Measurements from ENCODE around the gene ALMS1. TPM values are rescaled to one million over a fixed set of nuclear protein-coding genes. Genes with fewer than 3 reads are reported as not detected.
"Not testable (repeated sequence)": the region's sequence is repeated elsewhere in the genome, so short reads cannot be mapped to it uniquely, and the experiment has no call there.

Gene ALMS1
- polyA plus RNA-seq, 1 of the 3 experiments (the other 2 are of a cell fraction): 7.0 TPM

DNA sequence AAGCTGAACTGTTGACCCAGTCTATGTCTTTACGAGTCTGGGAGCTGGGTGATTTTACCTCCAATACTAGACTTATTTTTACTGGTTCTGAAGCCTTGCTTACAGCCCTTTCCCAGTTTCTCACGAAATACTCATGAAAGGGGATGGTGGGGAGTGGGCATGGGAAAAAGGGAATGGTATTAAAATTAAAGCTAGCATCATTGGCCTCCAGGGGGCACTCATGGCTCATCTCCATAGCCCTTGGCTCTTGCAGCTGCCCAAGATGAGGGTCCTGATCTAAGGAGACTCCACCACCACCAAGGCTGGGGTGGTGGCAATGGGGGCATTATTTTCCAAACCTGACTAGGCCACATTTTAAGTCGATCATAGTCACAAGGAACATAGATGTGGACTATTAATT is 234.3 kb downstream of the ALMS1 start:
- 0 out of 2 replicates have a peak, but pooled peaks have one; percentile 7 for TF ChIP-seq RAD21 (IDR thresholded peaks at IDR 0.05; ENCODE audit: low read length)
- H3K9me3 ChIP-seq; H3K4me1 ChIP-seq (ENCODE audit: control insufficient read depth in 1 of 2, insufficient read depth in 2 of 2, low read depth in 1 of 2, low read length in 1 of 2); DNase-seq; H3K27me3 ChIP-seq (ENCODE audit: insufficient read depth); H3K79me2 ChIP-seq (ENCODE audit: insufficient read depth); H3K9ac ChIP-seq; H3K4me2 ChIP-seq; H4K20me1 ChIP-seq (ENCODE audit: insufficient read depth); POLR2A ChIA-PET; H3K27ac ChIP-seq (ENCODE audit: low read depth in 2 of 2, low read length in 1 of 2); H3K9me2 ChIP-seq; H3F3A ChIP-seq (replicated peaks; ENCODE audit: insufficient read depth); H2AFZ ChIP-seq (ENCODE audit: low read depth); H3K36me3 ChIP-seq (replicated peaks in 1 of 2; ENCODE audit: control insufficient read depth in 1 of 2, insufficient read depth in 2 of 2, low read length in 1 of 2); CTCF ChIA-PET; H3K4me3 ChIP-seq (ENCODE audit: low read depth in 2 of 2, low read length in 1 of 2): not testable (repeated sequence)
- 72% methylated on average over 2 of the region's 3 CpGs for WGBS (ENCODE audit: low lambda C conversion rate)

DNA sequence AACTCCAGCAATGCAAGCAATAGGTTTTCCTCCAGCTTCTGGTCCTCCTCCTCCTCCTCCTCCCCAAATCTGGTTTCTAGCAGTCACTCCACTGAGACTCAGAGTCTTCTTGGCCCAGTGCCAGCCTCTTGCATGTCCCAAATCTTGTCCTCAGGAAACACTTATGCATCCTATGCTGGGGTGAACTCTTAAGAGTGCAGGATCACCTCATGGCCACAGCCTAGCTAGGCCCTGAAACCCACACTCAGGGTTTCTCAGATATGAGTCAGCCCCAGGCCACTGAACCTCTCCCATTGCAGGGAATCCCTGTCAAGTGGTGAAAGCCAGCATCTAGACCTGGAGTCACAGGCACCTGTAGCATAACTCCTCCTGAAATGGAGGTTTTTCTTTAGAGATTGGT is 238.4 kb downstream of the ALMS1 start:
- H4K20me1 ChIP-seq (ENCODE audit: insufficient read depth); CTCF ChIA-PET; H3K36me3 ChIP-seq (replicated peaks in 1 of 2; ENCODE audit: control insufficient read depth in 1 of 2, insufficient read depth in 2 of 2, low read length in 1 of 2); H3K9ac ChIP-seq; H3K4me3 ChIP-seq (ENCODE audit: low read depth in 2 of 2, low read length in 1 of 2); H3K79me2 ChIP-seq (ENCODE audit: insufficient read depth); H3F3A ChIP-seq (replicated peaks; ENCODE audit: insufficient read depth); DNase-seq; H3K9me3 ChIP-seq; H3K9me2 ChIP-seq; H3K4me2 ChIP-seq; POLR2A ChIA-PET; H3K27me3 ChIP-seq (ENCODE audit: insufficient read depth); H3K4me1 ChIP-seq (ENCODE audit: control insufficient read depth in 1 of 2, insufficient read depth in 2 of 2, low read depth in 1 of 2, low read length in 1 of 2); H2AFZ ChIP-seq (ENCODE audit: low read depth); H3K27ac ChIP-seq (ENCODE audit: low read depth in 2 of 2, low read length in 1 of 2): not testable (repeated sequence)

GRCh38 chr2:73624625-73625024 is 239.0 kb downstream of the ALMS1 start:
- H3K4me1 ChIP-seq (ENCODE audit: control insufficient read depth in 1 of 2, insufficient read depth in 2 of 2, low read depth in 1 of 2, low read length in 1 of 2); H3K9ac ChIP-seq; H3K36me3 ChIP-seq (replicated peaks in 1 of 2; ENCODE audit: control insufficient read depth in 1 of 2, insufficient read depth in 2 of 2, low read length in 1 of 2); H4K20me1 ChIP-seq (ENCODE audit: insufficient read depth); H3K9me3 ChIP-seq; H3K27me3 ChIP-seq (ENCODE audit: insufficient read depth); H3K27ac ChIP-seq (ENCODE audit: low read depth in 2 of 2, low read length in 1 of 2); H3K79me2 ChIP-seq (ENCODE audit: insufficient read depth); H3K4me3 ChIP-seq (ENCODE audit: low read depth in 2 of 2, low read length in 1 of 2); H2AFZ ChIP-seq (ENCODE audit: low read depth); CTCF ChIA-PET; H3K4me2 ChIP-seq; POLR2A ChIA-PET; H3F3A ChIP-seq (replicated peaks; ENCODE audit: insufficient read depth); DNase-seq; H3K9me2 ChIP-seq: not testable (repeated sequence)
- WGBS (ENCODE audit: low lambda C conversion rate): 87% methylated on average over 4 of the region's 9 CpGs

GRCh38 chr2:73626237-73626636 is 240.6 kb downstream of the ALMS1 start:
- DNase-seq; CTCF ChIA-PET; H3K9ac ChIP-seq; H3K4me3 ChIP-seq (ENCODE audit: low read depth in 2 of 2, low read length in 1 of 2); H3K4me1 ChIP-seq (ENCODE audit: control insufficient read depth in 1 of 2, insufficient read depth in 2 of 2, low read depth in 1 of 2, low read length in 1 of 2); H4K20me1 ChIP-seq (ENCODE audit: insufficient read depth); H3K9me2 ChIP-seq; H3K27ac ChIP-seq (ENCODE audit: low read depth in 2 of 2, low read length in 1 of 2); H3K4me2 ChIP-seq; POLR2A ChIA-PET; H3F3A ChIP-seq (replicated peaks; ENCODE audit: insufficient read depth); H3K36me3 ChIP-seq (replicated peaks in 1 of 2; ENCODE audit: control insufficient read depth in 1 of 2, insufficient read depth in 2 of 2, low read length in 1 of 2); H3K27me3 ChIP-seq (ENCODE audit: insufficient read depth); H3K9me3 ChIP-seq; H2AFZ ChIP-seq (ENCODE audit: low read depth); H3K79me2 ChIP-seq (ENCODE audit: insufficient read depth): not testable (repeated sequence)
- WGBS (ENCODE audit: low lambda C conversion rate): 64% methylated on average over 5 of the region's 5 CpGs

- H3K4me1 ChIP-seq (ENCODE audit: control insufficient read depth in 1 of 2, insufficient read depth in 2 of 2, low read depth in 1 of 2, low read length in 1 of 2); H3K27ac ChIP-seq (ENCODE audit: low read depth in 2 of 2, low read length in 1 of 2); CTCF ChIA-PET; H2AFZ ChIP-seq (ENCODE audit: low read depth); H3K9me3 ChIP-seq; H3K4me2 ChIP-seq; H3K9me2 ChIP-seq; H3K79me2 ChIP-seq (ENCODE audit: insufficient read depth); H3K36me3 ChIP-seq (replicated peaks in 1 of 2; ENCODE audit: control insufficient read depth in 1 of 2, insufficient read depth in 2 of 2, low read length in 1 of 2); H3K9ac ChIP-seq; H3K27me3 ChIP-seq (ENCODE audit: insufficient read depth); H4K20me1 ChIP-seq (ENCODE audit: insufficient read depth); H3F3A ChIP-seq (replicated peaks; ENCODE audit: insufficient read depth); DNase-seq; POLR2A ChIA-PET; H3K4me3 ChIP-seq (ENCODE audit: low read depth in 2 of 2, low read length in 1 of 2): not testable (repeated sequence)
- 48% methylated on average over 2 of the region's 2 CpGs for WGBS (ENCODE audit: low lambda C conversion rate)
These were observed 242.9 kb downstream of the ALMS1 start for GRCh38 chr2:73628493-73628892.
